Activated CD8-positive, alpha-beta memory T cell treated with anti-CD3 and anti-CD28 coated beads, Interleukin-2, amount 50 U/mL, for 24 hours (primary cell): ENCODE data around the gene SPDYE4.

Source experiments
- DNase-seq: peaks from one replicate; pipeline ENCODE4 v3.0.0-alpha.2; 2020; ENCODE audit errors: extremely low read depth

The SPDYE4 gene

GRCh38 chr17:8785547-8786413, 27.4 kb upstream of the SPDYE4 start:
- no peak for DNase-seq

- no peak for DNase-seq
Measured at GRCh38 chr17:8782176-8782575, 23.8 kb upstream of the SPDYE4 start.

GRCh38 chr17:8781776-8782175, 23.4 kb upstream of the SPDYE4 start:
- no peak for DNase-seq

GRCh38 chr17:8776881-8777280, 18.5 kb upstream of the SPDYE4 start:
- DNase-seq = no peak

- DNase-seq = no peak
Measured at GRCh38 chr17:8776248-8776647, 17.9 kb upstream of the SPDYE4 start.

GRCh38 chr17:8766731-8767130, 8.4 kb upstream of the SPDYE4 start:
- no peak for DNase-seq

GRCh38 chr17:8762012-8762411, 3.7 kb upstream of the SPDYE4 start:
- no peak for DNase-seq

- no peak for DNase-seq
Measured at GRCh38 chr17:8757189-8757588, 1.2 kb downstream of the SPDYE4 start.

GRCh38 chr17:8755590-8756255, 2.6 kb downstream of the SPDYE4 start:
- no peak for DNase-seq

- DNase-seq = no peak
Measured at GRCh38 chr17:8754890-8755289, 3.5 kb downstream of the SPDYE4 start.

GRCh38 chr17:8753976-8754440, 4.3 kb downstream of the SPDYE4 start:
- no peak for DNase-seq

- DNase-seq = no peak
Measured at GRCh38 chr17:8753136-8753975, 5.0 kb downstream of the SPDYE4 start.

- DNase-seq = no peak
Measured at GRCh38 chr17:8749616-8750015, 8.7 kb downstream of the SPDYE4 start.

GRCh38 chr17:8747742-8748141, 10.6 kb downstream of the SPDYE4 start:
- DNase-seq = no peak

- no peak for DNase-seq
Measured at GRCh38 chr17:8746501-8747236, 11.7 kb downstream of the SPDYE4 start.

GRCh38 chr17:8745586-8746500, 12.5 kb downstream of the SPDYE4 start:
- DNase-seq = peak; percentile 36

- DNase-seq = no peak
Measured at GRCh38 chr17:8744086-8744785, 14.1 kb downstream of the SPDYE4 start.

GRCh38 chr17:8742819-8743218, 15.5 kb downstream of the SPDYE4 start:
- no peak for DNase-seq

- no peak for DNase-seq
Measured at GRCh38 chr17:8742274-8742673, 16.1 kb downstream of the SPDYE4 start.

- no peak for DNase-seq
Measured at GRCh38 chr17:8741771-8742170, 16.6 kb downstream of the SPDYE4 start.
